ENCODE measurements around the gene RAB5A.

GRCh38 chr3:20015525-20015924 is 68.6 kb downstream of the RAB5A start:
- TF ChIP-seq, protein P1, sequence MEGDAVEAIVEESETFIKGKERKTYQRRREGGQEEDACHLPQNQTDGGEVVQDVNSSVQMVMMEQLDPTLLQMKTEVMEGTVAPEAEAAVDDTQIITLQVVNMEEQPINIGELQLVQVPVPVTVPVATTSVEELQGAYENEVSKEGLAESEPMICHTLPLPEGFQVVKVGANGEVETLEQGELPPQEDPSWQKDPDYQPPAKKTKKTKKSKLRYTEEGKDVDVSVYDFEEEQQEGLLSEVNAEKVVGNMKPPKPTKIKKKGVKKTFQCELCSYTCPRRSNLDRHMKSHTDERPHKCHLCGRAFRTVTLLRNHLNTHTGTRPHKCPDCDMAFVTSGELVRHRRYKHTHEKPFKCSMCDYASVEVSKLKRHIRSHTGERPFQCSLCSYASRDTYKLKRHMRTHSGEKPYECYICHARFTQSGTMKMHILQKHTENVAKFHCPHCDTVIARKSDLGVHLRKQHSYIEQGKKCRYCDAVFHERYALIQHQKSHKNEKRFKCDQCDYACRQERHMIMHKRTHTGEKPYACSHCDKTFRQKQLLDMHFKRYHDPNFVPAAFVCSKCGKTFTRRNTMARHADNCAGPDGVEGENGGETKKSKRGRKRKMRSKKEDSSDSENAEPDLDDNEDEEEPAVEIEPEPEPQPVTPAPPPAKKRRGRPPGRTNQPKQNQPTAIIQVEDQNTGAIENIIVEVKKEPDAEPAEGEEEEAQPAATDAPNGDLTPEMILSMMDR (IDR thresholded peaks at IDR 0.05): no peak
- no peak for TF ChIP-seq POLR2A (IDR thresholded peaks at IDR 0.05)
